ENCODE results near the gene RSPH6A.
A peak's percentile ranks its signal among the peaks of the same experiment; 100 is the strongest.

The RSPH6A gene

DNA sequence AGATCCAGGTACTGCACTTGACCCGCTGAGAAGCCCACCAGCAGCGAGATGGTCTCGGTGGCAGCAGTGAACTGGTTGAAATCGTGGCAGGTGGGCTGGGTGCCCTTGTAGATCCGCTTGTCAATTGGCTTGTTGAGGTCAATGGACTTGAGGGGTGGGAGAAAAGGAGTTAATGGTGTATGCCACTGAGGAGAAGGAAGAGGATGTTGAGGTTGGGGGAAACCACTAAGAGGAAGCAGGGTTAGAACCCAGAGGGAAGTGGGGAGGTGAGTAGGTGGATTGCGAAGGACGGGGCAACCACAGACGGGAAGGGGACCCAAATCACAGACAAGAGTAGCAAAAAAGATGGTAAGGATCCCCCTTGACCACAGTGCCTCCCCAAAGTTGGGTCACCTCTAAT, 24.2 kb downstream of the RSPH6A start:
- Histone ChIP-seq H3K27me3 (replicated peaks; ENCODE audit: control insufficient read depth, insufficient read depth, low read length) (no peaks in the 10 kb centered on the region), H3K4me3 (replicated peaks; ENCODE audit: low read depth, low read length) (peak overlapping the region; percentile 87), H3K36me3 (ENCODE audit: control insufficient read depth, insufficient read depth, low read length) (peaks cover 24% of the 10 kb centered on the region)
- TF ChIP-seq, protein P1, sequence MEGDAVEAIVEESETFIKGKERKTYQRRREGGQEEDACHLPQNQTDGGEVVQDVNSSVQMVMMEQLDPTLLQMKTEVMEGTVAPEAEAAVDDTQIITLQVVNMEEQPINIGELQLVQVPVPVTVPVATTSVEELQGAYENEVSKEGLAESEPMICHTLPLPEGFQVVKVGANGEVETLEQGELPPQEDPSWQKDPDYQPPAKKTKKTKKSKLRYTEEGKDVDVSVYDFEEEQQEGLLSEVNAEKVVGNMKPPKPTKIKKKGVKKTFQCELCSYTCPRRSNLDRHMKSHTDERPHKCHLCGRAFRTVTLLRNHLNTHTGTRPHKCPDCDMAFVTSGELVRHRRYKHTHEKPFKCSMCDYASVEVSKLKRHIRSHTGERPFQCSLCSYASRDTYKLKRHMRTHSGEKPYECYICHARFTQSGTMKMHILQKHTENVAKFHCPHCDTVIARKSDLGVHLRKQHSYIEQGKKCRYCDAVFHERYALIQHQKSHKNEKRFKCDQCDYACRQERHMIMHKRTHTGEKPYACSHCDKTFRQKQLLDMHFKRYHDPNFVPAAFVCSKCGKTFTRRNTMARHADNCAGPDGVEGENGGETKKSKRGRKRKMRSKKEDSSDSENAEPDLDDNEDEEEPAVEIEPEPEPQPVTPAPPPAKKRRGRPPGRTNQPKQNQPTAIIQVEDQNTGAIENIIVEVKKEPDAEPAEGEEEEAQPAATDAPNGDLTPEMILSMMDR (IDR thresholded peaks at IDR 0.05; ENCODE audit: insufficient read depth, low read length, poor library complexity, severe bottlenecking): no peak
- DNase-seq (ENCODE audit: extremely low read depth, insufficient read length): peak; percentile 28

DNA sequence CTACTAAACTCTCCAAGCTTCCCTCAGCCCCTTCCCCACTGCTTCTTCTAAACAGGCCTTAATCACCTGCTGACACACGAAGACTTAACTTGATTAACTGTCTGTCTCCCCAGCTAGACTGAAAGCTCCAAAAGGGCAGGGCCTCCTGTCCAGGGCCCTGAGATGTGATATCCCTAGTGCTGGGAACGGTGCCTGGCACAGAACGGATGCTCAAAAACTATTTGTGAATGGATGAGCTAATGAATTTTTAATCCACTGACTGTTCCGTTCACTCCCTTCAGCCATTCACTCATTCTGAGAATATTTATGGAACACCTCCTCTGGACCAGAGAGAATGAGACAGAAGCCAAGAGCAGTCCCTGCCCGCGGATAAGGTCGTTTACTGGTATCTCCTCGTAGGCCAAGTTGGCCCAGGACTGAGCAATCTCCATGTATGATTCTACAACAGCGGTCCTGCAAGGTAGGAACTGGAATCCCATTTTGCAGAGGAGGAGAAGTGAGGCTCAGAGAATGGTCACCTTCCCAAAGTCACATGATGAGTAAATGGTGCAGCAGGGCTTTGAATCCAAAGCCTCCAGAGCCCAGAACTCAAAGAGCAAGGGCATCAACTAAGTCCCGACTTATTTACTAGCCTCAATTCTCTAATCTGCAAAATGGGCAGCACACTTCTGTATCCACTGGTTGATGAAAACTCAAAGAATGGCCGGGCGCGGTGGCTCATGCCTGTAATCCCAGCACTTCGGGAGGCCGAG, 25.9 kb downstream of the RSPH6A start:
- H3K36me3 ChIP-seq (ENCODE audit: control insufficient read depth, insufficient read depth, low read length): peaks cover 29% of the 10 kb centered on the region

DNA sequence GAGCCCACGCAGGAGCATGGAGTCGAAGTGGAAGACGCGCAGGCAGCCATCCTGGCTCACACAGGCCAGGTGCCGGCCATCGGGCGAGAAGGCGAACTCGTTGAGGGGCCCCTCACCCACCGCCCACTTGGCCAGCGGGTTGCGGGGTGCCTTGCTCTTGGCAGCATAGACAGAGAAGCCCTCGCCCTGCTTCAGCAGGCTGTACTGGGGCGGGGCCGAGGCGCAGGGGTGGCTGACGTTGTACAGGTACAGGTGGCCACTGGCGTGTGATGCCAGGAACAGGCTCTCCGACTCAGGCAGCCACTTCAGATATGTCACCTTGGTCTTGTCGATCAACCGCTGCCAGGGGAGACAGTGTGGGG, 28.6 kb downstream of the RSPH6A start:
- TF ChIP-seq, protein P1 (IDR thresholded peaks at IDR 0.05; ENCODE audit: insufficient read depth, low read length, poor library complexity, severe bottlenecking): no peak
- H3K36me3 ChIP-seq (ENCODE audit: control insufficient read depth, insufficient read depth, low read length): peaks cover 32% of the 10 kb centered on the region
- H3K27me3 ChIP-seq (replicated peaks; ENCODE audit: control insufficient read depth, insufficient read depth, low read length): no peaks in the 10 kb centered on the region
- H3K4me3 ChIP-seq (replicated peaks; ENCODE audit: low read depth, low read length): no peak overlapping the region
- no peak for DNase-seq (ENCODE audit: extremely low read depth, insufficient read length)

More for the DNA sequence above, 25.9 kb downstream of the RSPH6A start:
- H3K4me3 ChIP-seq (replicated peaks; ENCODE audit: low read depth, low read length): no peak overlapping the region
- TF ChIP-seq, protein P1 (IDR thresholded peaks at IDR 0.05; ENCODE audit: insufficient read depth, low read length, poor library complexity, severe bottlenecking): no peak
- DNase-seq (ENCODE audit: extremely low read depth, insufficient read length): no peak
- no peaks in the 10 kb centered on the region for H3K27me3 ChIP-seq (replicated peaks; ENCODE audit: control insufficient read depth, insufficient read depth, low read length)

DNA sequence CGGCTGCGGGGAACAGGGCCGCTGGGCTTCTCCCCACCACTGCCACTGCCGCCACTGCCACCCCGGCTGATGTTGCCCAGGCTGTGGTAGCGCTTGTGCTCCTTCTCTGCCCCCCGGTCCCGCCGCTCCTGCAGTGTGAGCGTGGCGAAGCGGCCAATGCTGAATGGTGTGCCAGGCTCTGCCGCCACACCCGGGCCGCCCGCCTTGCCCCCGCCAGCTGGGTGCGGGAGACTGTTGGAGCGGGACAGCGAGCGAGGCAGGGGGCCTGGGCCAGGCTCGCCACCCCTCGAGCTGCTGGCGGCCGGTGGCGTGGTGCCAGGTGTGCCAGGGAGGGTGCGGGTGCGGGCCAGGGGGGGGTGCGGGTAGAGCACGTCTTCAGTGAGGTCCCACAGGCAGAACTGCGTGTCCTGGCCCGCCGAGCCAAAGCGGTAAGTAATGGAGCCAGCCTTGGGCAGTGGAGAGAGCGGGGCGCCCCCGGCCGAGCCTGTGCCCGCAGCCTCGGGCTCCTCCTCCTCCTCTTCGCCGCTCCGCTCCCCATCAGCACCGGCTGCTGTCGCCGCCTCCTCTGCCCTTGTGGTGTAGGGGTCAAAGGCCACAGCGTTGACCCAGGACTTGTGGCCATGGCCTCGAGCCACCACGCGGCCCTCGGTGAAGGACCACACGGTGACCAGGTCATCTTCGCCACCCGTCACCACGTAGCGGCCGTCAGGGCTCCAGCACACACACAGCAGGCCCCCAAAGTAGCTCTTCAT, 29.2 kb downstream of the RSPH6A start:
- no peak for DNase-seq (ENCODE audit: extremely low read depth, insufficient read length)
- Histone ChIP-seq H3K36me3 (ENCODE audit: control insufficient read depth, insufficient read depth, low read length) (peaks cover 32% of the 10 kb centered on the region), H3K4me3 (replicated peaks; ENCODE audit: low read depth, low read length) (no peak overlapping the region), H3K27me3 (replicated peaks; ENCODE audit: control insufficient read depth, insufficient read depth, low read length) (no peaks in the 10 kb centered on the region)
- TF ChIP-seq, protein P1 (IDR thresholded peaks at IDR 0.05; ENCODE audit: insufficient read depth, low read length, poor library complexity, severe bottlenecking): no peak

DNA sequence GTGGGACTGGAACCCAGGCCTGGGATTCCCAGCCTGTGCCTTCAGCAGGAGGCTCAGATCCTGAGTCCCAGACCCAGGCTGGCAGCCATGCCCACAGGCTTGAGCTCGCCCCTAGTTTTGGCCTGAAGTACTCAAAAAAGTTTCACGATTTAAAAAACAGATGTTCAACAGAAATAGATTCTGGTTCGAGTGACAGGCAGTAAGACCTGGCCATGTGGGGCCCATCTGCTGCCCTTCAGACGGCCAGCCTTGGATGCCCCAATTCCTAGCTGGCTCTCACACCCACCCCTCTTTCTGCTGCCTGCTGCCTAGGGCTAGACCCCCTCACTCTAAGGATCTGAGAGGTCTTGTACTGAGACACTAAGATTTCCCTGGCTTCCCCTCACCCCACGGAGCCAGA, 30.0 kb downstream of the RSPH6A start:
- TF ChIP-seq, protein P1 (IDR thresholded peaks at IDR 0.05; ENCODE audit: insufficient read depth, low read length, poor library complexity, severe bottlenecking): no peak
- Histone ChIP-seq H3K27me3 (replicated peaks; ENCODE audit: control insufficient read depth, insufficient read depth, low read length) (no peaks in the 10 kb centered on the region), H3K36me3 (ENCODE audit: control insufficient read depth, insufficient read depth, low read length) (peaks cover 28% of the 10 kb centered on the region), H3K4me3 (replicated peaks; ENCODE audit: low read depth, low read length) (no peak overlapping the region)
- DNase-seq (ENCODE audit: extremely low read depth, insufficient read length): no peak

Data from GM06990 (cell line).